NCI-H1417 (cell line): ENCODE measurements around the gene GNG14.

Source experiments
- DNase-seq, 3 experiments: peaks; one replicate each; lab custom pipeline; 2025; lab: John Stamatoyannopoulos, UW

GNG14 gene

DNA sequence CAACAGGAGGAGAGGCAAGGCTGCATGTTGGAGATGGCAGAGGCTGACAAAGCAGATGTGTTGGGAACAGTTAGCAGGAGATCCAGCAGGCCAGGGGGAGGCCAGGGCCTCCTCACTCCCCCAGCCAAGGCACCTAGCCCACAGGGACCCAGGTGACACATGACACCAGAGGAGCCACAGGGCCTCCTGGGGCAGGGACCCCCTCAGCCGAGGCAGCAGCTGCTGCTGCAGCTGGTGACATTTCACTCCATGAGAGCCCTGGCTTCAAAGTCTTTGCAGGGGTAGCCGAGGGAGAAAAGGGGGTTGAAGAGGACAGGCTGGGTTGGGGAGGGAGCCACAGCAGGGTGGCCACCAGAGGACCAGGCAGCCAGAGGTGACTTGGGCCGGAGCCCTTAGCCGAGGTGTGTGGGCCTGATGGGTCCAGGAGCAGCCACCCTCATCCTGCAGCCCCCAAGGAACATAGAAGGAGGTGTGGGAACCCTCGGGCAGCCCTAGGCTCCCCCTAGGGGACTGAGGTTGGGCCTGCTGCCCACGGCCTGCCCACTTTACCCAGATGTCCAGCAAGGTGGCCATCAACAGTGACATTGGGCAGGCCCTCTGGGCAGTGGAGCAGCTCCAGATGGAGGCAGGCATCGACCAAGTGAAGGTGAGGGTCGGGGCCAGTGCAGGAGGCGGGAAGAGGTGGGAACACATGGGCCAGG is at the start of gene GNG14:
Gene GNG14 (plus strand): TSS at position 503 of the 701 bp plus-strand sequence. CDS start 51 bp downstream, at position 554.
- DNase-seq = no peak

DNA sequence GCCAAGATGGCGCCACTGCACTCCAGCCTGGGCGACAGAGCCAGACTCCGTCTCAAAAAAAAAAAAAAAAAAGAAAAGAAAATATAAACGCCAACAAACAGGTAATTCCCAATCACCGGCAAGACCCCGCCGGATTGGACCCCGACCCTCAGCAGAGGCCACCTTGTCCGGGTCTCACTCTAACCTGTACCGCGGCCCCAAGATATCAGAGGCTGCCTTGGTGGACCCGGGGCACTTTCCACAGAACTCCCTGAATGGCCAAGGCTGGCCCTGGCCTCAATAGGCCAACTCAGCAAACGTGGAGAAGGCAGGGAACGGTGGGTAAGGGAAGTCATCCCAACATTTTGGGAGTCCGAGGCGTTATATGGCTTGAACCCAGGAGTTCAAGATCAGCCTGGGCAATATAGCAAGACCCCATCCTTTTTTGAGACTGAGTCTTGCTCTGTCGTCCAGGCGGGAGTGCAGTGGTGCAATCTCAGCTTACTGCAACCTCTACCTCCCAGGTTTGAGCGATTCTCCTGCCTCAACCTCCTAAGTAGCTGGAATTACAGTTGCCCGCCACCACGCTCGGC is 49.1 kb upstream of the GNG14 start:
- DNase-seq = no peak

DNA sequence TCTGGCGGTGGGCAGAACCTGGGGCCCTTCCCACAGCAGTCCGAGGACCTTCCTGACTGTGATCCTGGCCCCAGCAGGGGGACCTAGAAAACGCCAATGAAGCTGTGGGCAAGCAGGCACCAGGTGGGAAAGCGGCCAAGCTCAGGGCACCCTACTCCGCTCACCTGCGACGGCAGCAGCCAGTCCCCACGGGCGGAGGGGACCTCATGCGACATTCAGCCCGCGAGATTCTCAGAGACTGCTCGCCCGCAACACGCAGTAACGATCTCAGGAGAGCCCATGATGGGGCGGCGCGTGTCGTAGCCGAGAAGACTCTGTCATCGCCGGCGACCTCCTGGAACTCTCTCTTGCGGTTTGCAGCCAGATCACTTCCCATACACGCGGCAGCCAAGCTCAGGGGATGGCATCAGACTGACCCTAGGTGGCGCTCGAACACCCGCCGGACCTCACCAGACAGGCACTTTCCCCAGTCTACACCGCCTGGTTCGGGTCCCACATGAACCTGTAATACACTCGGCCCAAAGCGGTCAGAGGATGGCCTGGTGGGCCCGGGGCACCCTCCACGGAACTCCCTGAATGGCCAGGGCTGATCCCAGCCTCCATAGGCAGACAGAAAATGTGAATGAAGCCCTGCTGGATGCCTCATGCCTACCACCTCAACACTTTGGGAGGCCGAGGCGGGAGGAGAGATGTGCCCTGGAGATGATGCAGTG is 47.7 kb upstream of the GNG14 start:
- peak in 2 of 3 experiments; percentile 28 to 60 for DNase-seq

- DNase-seq = no peak
Measured at GRCh38 chr19:12641456-12641855, 46.3 kb upstream of the GNG14 start.

DNA sequence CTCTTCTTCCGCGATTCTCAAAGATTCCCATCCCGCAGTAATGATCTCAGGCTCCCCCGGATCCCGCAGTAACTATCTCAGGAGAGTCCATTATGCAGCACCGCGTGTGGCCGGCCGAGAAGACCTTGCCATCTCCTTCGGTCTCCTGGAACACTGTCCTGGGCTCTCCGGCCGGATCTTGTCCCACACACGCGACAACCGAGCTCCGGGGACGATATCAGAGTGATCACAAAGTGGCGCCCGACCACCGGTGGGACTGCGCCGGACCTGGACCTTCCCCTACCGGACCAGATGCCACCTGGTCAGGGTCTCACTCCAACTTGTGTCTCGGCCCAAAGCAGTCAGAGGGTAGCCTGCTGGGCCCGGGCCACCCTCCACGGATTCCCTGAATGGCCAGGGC is 45.3 kb upstream of the GNG14 start:
- DNase-seq = no peak

- DNase-seq = peak in 1 of 3 experiments; percentile 25
Measured at GRCh38 chr19:12643716-12644115, 44.1 kb upstream of the GNG14 start.

DNA sequence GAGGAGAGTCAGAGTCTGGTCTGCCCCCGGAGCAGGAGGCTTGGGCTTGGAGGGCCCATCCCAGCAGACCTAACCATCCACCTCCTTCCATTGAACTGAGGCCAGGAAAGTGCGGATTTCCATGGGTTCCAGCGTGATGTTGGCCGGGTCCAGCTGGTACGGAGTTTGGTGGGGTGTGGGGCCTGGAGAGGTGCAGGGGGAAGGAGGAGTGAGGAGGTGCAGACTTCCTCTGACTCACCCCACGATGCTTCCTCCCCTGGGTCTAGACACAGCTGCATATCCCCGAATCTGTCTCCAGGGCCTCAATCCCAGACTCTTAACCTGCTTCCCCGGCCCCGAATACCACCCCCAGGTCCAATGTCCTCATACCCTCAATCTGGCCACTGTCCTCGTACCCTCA is 41.2 kb upstream of the GNG14 start:
- no peak for DNase-seq

- no peak for DNase-seq
Measured at GRCh38 chr19:12647047-12647446, 40.8 kb upstream of the GNG14 start.

DNA sequence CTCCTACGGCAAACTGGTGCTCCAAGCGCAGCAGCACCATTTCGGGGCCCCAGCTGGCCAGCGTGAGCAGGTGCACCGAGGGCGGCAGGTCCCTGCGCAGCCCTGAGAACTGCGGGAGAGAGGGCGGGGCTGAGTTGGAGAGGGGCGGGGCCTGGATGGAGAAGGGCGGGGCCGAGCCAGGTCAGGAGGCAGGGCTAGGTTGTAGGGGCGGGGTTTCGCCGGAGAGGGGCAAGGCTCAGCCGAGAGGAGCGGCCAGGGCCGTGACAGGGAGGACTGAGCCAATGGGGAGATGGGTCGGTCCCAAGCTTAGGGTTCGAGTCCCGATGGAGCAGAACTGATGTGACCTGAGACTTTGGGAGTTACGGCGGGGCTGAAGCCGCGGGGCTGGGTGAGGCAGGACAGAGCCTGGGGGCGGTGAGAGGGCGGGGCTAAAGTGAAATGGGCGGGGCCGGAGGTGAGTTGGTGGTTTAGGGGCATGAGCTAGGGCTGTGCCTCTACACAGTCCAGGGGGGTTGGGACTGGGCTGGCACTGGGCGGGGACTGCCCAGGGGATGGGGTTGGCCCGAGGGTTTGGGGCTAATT is 40.2 kb upstream of the GNG14 start:
- DNase-seq = peak in 1 of 3 experiments; percentile 46

DNA sequence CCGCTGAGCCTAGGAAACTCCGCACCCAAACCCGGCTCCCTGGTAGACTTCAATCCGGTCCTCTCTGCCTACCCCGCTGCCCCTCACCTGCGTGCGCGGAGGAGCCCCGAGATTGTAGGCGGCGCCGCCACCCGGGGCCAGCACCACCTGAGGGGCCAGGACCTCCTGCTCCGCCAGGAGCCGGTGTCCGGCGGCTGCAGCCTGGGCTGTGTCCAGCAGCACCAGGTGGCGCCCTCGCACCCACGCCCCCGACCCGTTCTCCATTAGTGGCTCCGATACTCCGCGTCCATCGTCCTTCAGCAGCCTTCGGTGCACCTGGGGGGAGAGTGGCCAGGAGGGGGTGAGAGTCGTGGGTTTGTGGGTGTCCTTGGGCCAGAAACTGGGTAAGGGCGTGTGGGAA is 39.7 kb upstream of the GNG14 start:
- DNase-seq = no peak

- DNase-seq = no peak
Measured at GRCh38 chr19:12649941-12650340, 37.9 kb upstream of the GNG14 start.

DNA sequence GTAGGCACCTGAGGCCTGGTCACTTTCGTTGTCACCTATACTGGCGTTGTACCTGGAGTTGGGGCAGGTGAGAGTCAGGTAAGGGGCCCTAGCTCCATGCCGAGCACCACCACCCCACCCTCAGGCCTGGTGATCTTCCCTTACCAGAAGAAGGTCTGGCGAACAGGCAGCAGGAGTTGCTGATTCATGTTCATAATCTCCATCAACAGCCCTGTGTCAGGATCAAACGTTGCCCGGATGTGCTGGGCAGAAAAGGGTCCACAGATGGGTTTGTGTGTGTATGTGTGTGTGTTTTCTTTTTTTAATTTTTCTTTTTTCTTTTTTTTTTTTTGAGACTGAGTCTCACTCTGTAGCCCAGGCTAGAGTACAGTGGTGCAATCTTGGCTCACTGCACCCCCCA is 35.6 kb upstream of the GNG14 start:
- DNase-seq = no peak

DNA sequence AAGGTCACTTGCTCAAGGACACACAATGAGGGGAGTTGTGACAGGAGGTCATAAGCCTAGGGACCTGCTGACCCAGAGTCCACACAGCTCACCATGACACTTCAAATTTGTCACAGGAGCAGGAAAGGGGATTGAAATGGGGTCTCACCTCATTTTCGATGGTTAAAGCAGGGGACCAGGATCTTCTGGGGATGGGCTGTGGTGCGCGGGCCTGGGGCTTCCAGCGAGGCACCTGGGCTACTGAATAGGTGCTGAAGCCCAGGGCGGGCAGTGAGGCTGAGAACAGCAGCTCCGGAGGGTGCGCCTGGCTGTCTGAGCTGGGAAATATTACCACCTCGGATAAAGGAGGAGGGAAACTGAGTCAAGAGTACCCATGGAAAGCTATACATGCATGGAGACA is 32.3 kb upstream of the GNG14 start:
- no peak for DNase-seq

DNA sequence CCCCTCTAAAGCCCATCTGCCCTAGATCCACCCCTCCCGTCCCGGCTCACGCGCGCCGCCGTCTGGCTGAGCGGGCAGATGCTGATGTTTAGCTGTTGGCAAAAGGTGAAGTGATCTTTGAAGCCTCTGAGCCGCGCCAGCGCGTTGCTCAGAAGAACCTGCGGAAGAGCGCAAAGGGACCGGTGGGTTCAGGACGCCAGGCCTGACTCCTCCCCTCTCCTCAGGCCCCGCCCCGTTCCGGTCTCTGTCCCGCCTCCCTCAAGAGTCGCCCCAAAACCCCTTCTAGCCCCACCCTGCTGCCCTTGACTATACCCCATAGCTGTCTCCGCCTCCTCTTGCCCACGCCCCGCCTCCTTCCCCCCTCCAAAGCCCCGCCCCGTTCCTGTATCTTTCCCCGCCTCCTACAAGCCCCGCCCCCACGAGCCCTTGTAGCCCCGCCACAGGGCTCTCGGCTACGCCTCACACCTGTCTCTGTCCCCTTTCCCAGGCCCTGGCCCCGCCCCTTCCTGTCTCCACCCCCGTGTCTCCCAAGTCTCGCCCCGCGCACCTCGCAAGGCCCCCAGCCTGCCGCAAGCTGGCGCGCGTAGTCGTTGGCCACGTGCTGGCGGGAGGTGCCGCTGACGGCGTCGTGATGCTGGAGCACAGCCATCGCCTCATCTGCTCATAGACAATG is 30.8 kb upstream of the GNG14 start:
- DNase-seq = no peak

DNA sequence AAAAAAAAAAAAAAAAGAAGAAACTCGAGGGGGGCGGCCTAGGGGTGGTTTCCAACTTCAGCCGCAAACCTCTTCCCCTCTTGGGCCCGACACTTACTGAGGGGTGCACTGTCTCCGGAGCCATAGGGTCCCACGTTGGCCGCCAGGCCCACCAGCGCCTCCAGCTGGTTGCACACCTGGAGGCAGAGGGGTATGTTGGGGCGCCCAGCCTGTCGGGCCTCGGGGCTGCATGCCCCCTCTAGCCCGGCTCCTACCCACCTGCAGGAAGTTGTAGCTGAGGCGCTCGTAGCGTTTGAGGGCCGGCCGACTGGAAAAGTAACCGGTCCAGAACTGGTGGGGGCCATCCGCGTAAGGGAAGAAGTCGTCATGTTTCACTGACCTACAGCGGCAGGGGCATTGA is 29.8 kb upstream of the GNG14 start:
- no peak for DNase-seq

- no peak for DNase-seq
Measured at GRCh38 chr19:12660980-12661379, 26.8 kb upstream of the GNG14 start.

- no peak for DNase-seq
Measured at GRCh38 chr19:12664406-12665280, 23.2 kb upstream of the GNG14 start.

DNA sequence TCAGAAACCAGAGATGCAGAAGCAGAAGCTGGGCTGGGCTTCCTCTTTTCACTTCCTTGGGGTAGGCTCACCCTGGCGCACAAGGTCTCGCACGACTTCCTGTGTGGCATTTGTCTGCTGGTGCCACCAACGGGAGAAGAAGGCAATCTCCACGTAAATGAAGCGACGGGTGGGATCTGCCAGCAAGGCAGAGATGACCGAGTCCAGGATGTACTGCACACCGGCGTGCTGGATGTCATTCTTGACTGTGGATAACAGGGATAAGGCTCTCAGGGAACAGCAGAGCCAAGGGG is 22.6 kb upstream of the GNG14 start:
- DNase-seq = no peak

- no peak for DNase-seq
Measured at GRCh38 chr19:12665671-12666264, 22.0 kb upstream of the GNG14 start.

DNA sequence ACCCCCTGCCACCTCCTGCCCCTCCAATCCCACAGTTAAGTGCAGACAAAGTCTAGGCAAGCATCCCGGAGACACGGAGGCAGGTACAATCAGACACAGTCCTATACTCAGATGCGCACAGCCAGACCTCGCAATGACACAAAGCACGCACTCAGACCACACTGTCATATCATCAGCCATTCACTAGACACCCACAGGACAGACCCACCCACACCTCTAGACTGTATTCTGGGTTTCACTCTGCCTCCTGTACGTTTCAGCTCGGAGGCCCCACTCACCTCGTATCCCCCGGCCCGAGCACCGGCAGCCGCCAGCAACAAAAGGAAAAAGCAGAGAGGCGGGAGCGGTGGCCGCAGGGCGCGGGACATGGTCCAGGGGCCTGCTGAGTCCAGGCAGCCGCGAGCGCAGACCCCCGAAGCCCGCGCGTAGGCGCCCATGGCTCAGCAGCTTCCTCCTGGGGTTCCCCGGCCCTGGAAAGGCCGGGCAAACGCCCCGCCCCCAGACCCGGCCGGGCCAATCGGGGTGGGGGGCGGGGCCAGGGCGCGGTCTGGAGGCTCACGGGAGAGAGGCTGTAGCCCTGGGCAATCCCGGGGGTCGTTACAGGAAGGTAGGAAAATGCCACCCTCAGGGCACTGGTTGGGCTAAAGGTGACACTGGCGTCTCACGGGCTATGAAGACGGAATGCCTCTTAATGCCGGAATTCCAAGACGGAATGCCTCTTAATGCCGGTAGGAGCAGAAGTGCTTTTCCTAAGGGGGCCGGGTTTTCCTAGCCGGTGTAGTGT is 21.3 kb upstream of the GNG14 start, which contains the start of the genes MAN2B1 and WDR83:
Gene MAN2B1 (minus strand): TSS at position 478 of the 784 bp plus-strand sequence. CDS start 41 bp downstream, at position 437.
Gene WDR83 (plus strand): TSS at position 543 of the 784 bp plus-strand sequence. CDS start 2,984 bp downstream, outside the sequence.
- peak; percentile 63 to 88 (median 86) for DNase-seq
